Activated B cell treated with CpG ODN at 0.5 μM for 24 hours (primary cell): ENCODE data around the gene TMEM79. TPM values are rescaled to one million over a fixed set of nuclear protein-coding genes. Genes with fewer than 3 reads are reported as not detected.
"Not testable (repeated sequence)": the region's sequence is repeated elsewhere in the genome, so short reads cannot be mapped to it uniquely, and the experiment has no call there.

Source experiments
- ATAC-seq: fragments of 200-7000 bp; cut with Tn5 transposase; one replicate; pipeline ENCODE4 v1.10.0; 2021; ENCODE audit warnings: low read depth, mild to moderate bottlenecking, moderate library complexity
- CTCF ChIA-PET: fragments of 350-600 bp; sonication (Branson Sonifier 250); formaldehyde crosslinking; loops from one replicate; lab custom pipeline; 2021; ENCODE audit warnings: antibody characterized with exemption; lab: Charles Lee
- POLR2A ChIA-PET: fragments of 350-600 bp; sonication (Branson Sonifier 250); formaldehyde crosslinking; loops from one replicate; lab custom pipeline; 2021; ENCODE audit warnings: antibody characterized with exemption; lab: Charles Lee
- DNase-seq: peaks from one replicate; pipeline ENCODE4 v3.0.0; 2022
- H3K27ac Mint-ChIP-seq: one replicate; pipeline ENCODE4 v1.8.0; 2020; ENCODE audit warnings: mixed read lengths
- H3K27me3 Mint-ChIP-seq: one replicate; pipeline ENCODE4 v1.8.0; 2021; ENCODE audit warnings: mixed read lengths
- H3K36me3 Mint-ChIP-seq: one replicate; pipeline ENCODE4 v1.8.0; 2021; ENCODE audit warnings: low read depth, mixed read lengths
- H3K4me1 Mint-ChIP-seq: one replicate; pipeline ENCODE4 v1.8.0; 2021; ENCODE audit warnings: mixed read lengths
- H3K4me3 Mint-ChIP-seq: one replicate; pipeline ENCODE4 v1.8.0; 2020; ENCODE audit warnings: mild to moderate bottlenecking, mixed read lengths
- H3K9me3 Mint-ChIP-seq: one replicate; pipeline ENCODE4 v1.8.0; 2020; ENCODE audit warnings: mixed read lengths
- intact Hi-C: fragments of 100-400 bp; cut with micrococcal nuclease; formaldehyde crosslinking; loops from one replicate; pipeline ENCODE4 v1.15.1; 2024
- total RNA-seq: library from RNA; stranded (reverse); gene quantifications from 2 replicates; pipeline ENCODE4 v1.2.3, GENCODE V29; 2022
- TF ChIP-seq, protein P1 (sequence below): fragments of 200-600 bp; IDR thresholded peaks from one replicate; pipeline ENCODE4 v1.8.0; 2022; ENCODE audit warnings: antibody characterized with exemption, mild to moderate bottlenecking

Gene TMEM79
- total RNA-seq, 1 donor from 2014 or later = 5.1 TPM

DNA sequence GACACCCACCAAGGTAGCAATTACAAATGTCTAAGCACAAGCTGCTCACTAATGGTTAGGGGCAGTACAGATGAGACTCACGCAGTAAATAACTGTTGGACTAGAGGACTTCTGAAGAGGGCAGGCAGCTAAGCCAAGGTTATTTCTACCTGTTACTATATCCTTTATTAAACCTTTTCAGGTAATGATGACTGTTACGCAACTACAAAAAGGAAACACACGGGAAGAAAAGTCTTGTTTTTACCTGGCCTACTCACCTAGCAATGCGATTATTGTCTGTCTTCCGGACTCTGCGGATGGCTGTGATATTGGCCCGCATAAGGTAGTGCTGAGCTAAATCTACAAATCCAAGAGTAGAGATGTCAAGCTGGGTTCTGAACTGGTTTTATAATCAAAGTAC lies 32.8 kb downstream of the TMEM79 start:
- TF ChIP-seq, protein P1, sequence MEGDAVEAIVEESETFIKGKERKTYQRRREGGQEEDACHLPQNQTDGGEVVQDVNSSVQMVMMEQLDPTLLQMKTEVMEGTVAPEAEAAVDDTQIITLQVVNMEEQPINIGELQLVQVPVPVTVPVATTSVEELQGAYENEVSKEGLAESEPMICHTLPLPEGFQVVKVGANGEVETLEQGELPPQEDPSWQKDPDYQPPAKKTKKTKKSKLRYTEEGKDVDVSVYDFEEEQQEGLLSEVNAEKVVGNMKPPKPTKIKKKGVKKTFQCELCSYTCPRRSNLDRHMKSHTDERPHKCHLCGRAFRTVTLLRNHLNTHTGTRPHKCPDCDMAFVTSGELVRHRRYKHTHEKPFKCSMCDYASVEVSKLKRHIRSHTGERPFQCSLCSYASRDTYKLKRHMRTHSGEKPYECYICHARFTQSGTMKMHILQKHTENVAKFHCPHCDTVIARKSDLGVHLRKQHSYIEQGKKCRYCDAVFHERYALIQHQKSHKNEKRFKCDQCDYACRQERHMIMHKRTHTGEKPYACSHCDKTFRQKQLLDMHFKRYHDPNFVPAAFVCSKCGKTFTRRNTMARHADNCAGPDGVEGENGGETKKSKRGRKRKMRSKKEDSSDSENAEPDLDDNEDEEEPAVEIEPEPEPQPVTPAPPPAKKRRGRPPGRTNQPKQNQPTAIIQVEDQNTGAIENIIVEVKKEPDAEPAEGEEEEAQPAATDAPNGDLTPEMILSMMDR = no peak
- H3K27me3 Mint-ChIP-seq = no peaks in the 10 kb centered on the region
- CTCF ChIA-PET = no interaction called here
- H3K4me1 Mint-ChIP-seq = no peaks in the 10 kb centered on the region
- intact Hi-C loops = loop anchor here (5.0 kb wide), 2 partner anchors 35 to 90 kb away; partner anchors contain the start of genes SMG5 and TMEM79
- no peak overlapping the region for H3K4me3 Mint-ChIP-seq
- no peaks in the 10 kb centered on the region for H3K9me3 Mint-ChIP-seq
- ATAC-seq = no peak
- DNase-seq = no peak
- peaks cover 92% of the 10 kb centered on the region for H3K36me3 Mint-ChIP-seq
- no peak overlapping the region for H3K27ac Mint-ChIP-seq
- POLR2A ChIA-PET = no interaction called here

DNA sequence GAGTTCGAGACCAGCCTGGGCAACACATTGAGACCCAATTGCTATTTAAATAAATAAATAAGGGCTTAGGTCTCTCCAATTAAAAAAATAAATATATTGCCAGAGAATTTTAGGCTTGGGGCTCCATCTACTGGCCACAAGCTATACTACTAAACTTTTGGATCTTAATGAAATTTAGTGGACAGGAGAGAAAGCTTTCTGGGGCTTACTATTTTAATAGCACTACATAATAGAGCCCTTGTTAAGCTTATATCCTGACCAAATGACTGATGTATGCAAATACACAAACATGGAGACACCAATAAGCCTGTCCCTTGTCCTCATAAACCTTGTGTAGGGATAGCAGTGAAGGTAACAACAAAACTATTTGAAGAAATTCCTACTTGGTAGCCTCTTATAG lies 35.5 kb downstream of the TMEM79 start:
- DNase-seq (no peak), ATAC-seq (no peak)
- ChIA-PET POLR2A (interaction anchor here (0.6 to 0.7 kb wide), 3 partner anchors 13 to 37 kb away, joined by 3 to 6 read pairs (median 6); partner anchors contain the start of gene SMG5), CTCF (interaction anchor here (0.8 to 1.7 kb wide), 10 partner anchors 10 to 175 kb away, joined by 3 to 9 read pairs (median 4); partner anchors contain the start of genes GLMP and SMG5)
- no peak overlapping the region for H3K27ac Mint-ChIP-seq
- intact Hi-C loops = loop anchor here (1.0 to 5.0 kb wide), 3 partner anchors 37 to 173 kb away; partner anchors contain the start of genes SMG5 and TMEM79
- no peaks in the 10 kb centered on the region for H3K9me3 Mint-ChIP-seq
- H3K27me3 Mint-ChIP-seq = no peaks in the 10 kb centered on the region
- no peaks in the 10 kb centered on the region for H3K4me1 Mint-ChIP-seq
- TF ChIP-seq, protein P1 = no peak
- H3K36me3 Mint-ChIP-seq = peaks cover 89% of the 10 kb centered on the region
- no peak overlapping the region for H3K4me3 Mint-ChIP-seq

DNA sequence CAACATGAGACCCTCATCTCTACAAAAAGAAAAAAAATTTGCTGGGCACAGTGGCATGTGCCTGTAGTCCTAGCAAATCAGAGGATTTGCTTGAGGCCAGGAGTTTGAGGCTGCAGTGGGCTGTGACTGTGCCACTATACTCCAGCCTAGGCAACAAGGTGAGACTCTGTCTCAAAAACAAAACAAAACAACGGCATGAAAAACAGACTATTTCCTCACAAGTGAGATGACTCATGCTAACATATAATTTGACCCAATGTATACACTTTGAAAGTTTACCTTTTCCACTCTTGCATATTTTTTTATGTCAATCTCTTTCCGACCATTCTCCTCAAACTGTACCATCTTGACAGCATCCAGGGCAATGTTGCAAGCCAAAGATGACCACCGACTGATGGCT lies 36.4 kb downstream of the TMEM79 start:
- Mint-ChIP-seq H3K4me1 (no peaks in the 10 kb centered on the region), H3K9me3 (no peaks in the 10 kb centered on the region), H3K27me3 (no peaks in the 10 kb centered on the region), H3K36me3 (peaks cover 90% of the 10 kb centered on the region), H3K27ac (no peak overlapping the region), H3K4me3 (no peak overlapping the region)
- ChIA-PET CTCF (interaction anchor here (1.0 kb wide), 1 partner anchor 13 kb away, joined by 3 read pairs; no protein-coding TSS in a partner anchor), POLR2A (no interaction called here)
- intact Hi-C loops = no loop called here
- ATAC-seq = no peak
- no peak for DNase-seq
- TF ChIP-seq, protein P1 = no peak

DNA sequence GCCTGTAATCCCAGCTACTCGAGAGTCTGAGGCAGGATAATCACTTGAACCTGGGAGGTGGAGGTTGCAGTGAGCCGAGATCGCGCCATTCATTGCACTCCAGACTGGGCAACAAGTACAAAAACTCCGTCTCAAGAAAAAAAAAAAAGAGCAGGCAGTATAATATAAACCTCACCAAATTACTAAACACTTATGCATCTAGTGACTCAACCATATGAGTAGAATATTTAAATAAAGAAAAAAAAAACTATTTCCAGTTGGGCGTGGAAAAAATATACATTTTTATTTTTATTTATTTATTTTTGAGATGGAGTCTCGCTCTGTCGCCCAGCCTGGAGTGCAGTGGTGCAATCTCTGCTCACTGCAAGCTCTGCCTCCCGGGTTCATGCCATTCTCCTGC lies 39.1 kb downstream of the TMEM79 start:
- intact Hi-C loops, POLR2A ChIA-PET, CTCF ChIA-PET, H3K27ac Mint-ChIP-seq, H3K27me3 Mint-ChIP-seq, H3K9me3 Mint-ChIP-seq, H3K4me1 Mint-ChIP-seq, H3K4me3 Mint-ChIP-seq, ATAC-seq, DNase-seq: not testable (repeated sequence)
- H3K36me3 Mint-ChIP-seq = peaks cover 73% of the 10 kb centered on the region

DNA sequence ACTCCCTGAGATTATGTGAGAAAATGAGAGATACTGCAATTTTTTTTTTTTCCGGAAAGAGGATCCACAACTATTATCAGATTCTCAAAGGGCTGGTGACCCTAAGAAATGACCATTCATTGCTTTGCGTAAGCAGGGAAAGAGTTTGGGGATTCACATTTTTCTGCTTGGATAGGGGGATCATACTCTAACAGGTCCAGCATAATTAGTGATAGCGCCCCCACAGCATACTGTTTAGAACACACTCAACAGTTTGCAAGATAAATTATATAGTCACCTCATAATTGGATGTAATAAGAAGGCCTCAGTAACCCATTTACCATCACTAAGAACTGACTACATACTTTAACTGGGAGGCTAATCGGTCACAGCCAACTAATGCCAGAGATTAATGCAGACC lies 52.1 kb downstream of the TMEM79 start:
- Mint-ChIP-seq H3K27me3 (no peaks in the 10 kb centered on the region), H3K4me3 (peak overlapping the region; percentile 97), H3K9me3 (no peaks in the 10 kb centered on the region), H3K36me3 (peaks cover 56% of the 10 kb centered on the region), H3K4me1 (peaks cover 40% of the 10 kb centered on the region), H3K27ac (no peak overlapping the region)
- ATAC-seq (no peak), DNase-seq (no peak)
- ChIA-PET POLR2A (interaction anchor here (0.7 kb wide), 1 partner anchor 12 kb away, joined by 5 read pairs; no protein-coding TSS in a partner anchor), CTCF (interaction anchor here (0.8 to 1.9 kb wide), 3 partner anchors 17 to 53 kb away, joined by 3 to 4 read pairs (median 3); partner anchors contain the start of gene SMG5)
- TF ChIP-seq, protein P1 = no peak
- intact Hi-C loops = loop anchor here (5.0 kb wide), 2 partner anchors 39 to 254 kb away; partner anchors contain the start of genes GLMP, MEX3A and VHLL
